Lung (tissue), 16 donors: ENCODE data around the gene COPG2. TPM values are rescaled to one million over a fixed set of nuclear protein-coding genes. Genes with fewer than 3 reads are reported as not detected.

ENCODE experiments used
- ATAC-seq: fragments of 200-7000 bp; cut with Tn5 transposase; one replicate; pipeline ENCODE4 v1.9.1; 2020; ENCODE audit warnings: moderate number of reproducible peaks; ENCODE audit not compliant: insufficient read depth, low FRiP score
- DNase-seq, 3 donors: peaks; one replicate each; pipeline ENCODE4 v3.0.0-alpha.2; 2013 to 2017
- H3K27ac ChIP-seq, 2 donors: one replicate each; pipeline ENCODE4 v1.5.1; 2013; ENCODE audit warnings: mild to moderate bottlenecking in 2 of 2, moderate library complexity in 2 of 2, control low read depth in 1 of 2, inconsistent platforms in 1 of 2, low read depth in 1 of 2, low read length in 1 of 2
- H3K27me3 ChIP-seq, 3 donors: one replicate each; pipeline ENCODE4 v1.5.1; 2013; ENCODE audit warnings: low read length in 2 of 3; ENCODE audit not compliant: control insufficient read depth in 3 of 3, insufficient read depth in 3 of 3
- H3K36me3 ChIP-seq, 4 donors: one replicate each; pipeline ENCODE4 v1.5.1; 2013; ENCODE audit warnings: low read length in 4 of 4, mild to moderate bottlenecking in 1 of 4, moderate library complexity in 1 of 4; ENCODE audit not compliant: control insufficient read depth in 4 of 4, insufficient read depth in 4 of 4
- H3K4me1 ChIP-seq, 5 donors: one replicate each; pipeline ENCODE4 v1.5.1; 2013; ENCODE audit warnings: low read length in 5 of 5, mild to moderate bottlenecking in 2 of 5, moderate library complexity in 1 of 5; ENCODE audit not compliant: control insufficient read depth in 5 of 5, insufficient read depth in 5 of 5
- H3K4me3 ChIP-seq: one replicate; pipeline ENCODE4 v1.5.1; 2013; ENCODE audit warnings: mild to moderate bottlenecking, control low read depth, moderate library complexity
- H3K9ac ChIP-seq, 2 donors: one replicate each; pipeline ENCODE4 v1.5.1; 2013; ENCODE audit warnings: low read length in 2 of 2, control low read depth in 1 of 2; ENCODE audit not compliant: insufficient read depth in 1 of 2
- H3K9me3 ChIP-seq, 4 donors: one replicate each; pipeline ENCODE4 v1.5.1; 2013; ENCODE audit warnings: low read length in 3 of 4, mild to moderate bottlenecking in 1 of 4, moderate library complexity in 1 of 4; ENCODE audit not compliant: control insufficient read depth in 4 of 4, insufficient read depth in 3 of 4
- CTCF ChIP-seq: IDR thresholded peaks from 2 replicates; pipeline ENCODE4 v1.5.1; 2012; ENCODE audit warnings: mild to moderate bottlenecking; ENCODE audit errors: control extremely low read depth, extremely low read depth
- WGBS, 2 donors: extraction: QIAGEN DNeasy Blood & Tissue Kit; methylation state at CpG; one replicate each; pipeline ENCODE4 v1.1.7; 2013; 5-methylcytosine and 5-hydroxymethylcytosine counted together
- long read RNA-seq, 5 donors: transcript quantifications; one replicate each; lab custom pipeline, GENCODE V29; 2026
- polyA plus RNA-seq, 2 donors: library from polyadenylated mRNA; stranded (reverse); fragments of 200-250 nt; gene quantifications; one replicate each; pipeline ENCODE4 v1.2.1, GENCODE V29; 2013
- total RNA-seq, 2 donors: library from RNA; depleted of rRNA in 1 of 2; stranded (reverse); fragments of >200 nt in 1 of 2; gene quantifications; one replicate each; pipeline ENCODE4 v1.2.1, GENCODE V29; 2014 to 2021
- donor health status: control.
- donor health status: control.
- donor health status: Bipolar disorder and iron deficiency.
- donor health status: healthy.
- donor health status: DM: yes; HTN: yes; CAD: no.

The COPG2 gene
- 10 to 100 TPM; 20.7 to 29.3 TPM for total RNA-seq
- polyA plus RNA-seq: 10 to 100 TPM in 1 of 2 donors, 1 to 10 TPM in 1; 8.9 to 12.8 TPM
- long read RNA-seq, donor 1, partial matches to known transcripts: 739 of 744 reads
- long read RNA-seq, donor 1, other reads (novel, unspliced or antisense): 0 of 744 reads
- long read RNA-seq, donor 2, partial matches to known transcripts: 23 of 24 reads
- long read RNA-seq, donor 2, other reads (novel, unspliced or antisense): 0 of 24 reads
- long read RNA-seq, donor 3, partial matches to known transcripts: 18 of 21 reads
- long read RNA-seq, donor 3, other reads (novel, unspliced or antisense): 0 of 21 reads
- long read RNA-seq, donor 4, partial matches to known transcripts: 30 of 33 reads
- long read RNA-seq, donor 4, other reads (novel, unspliced or antisense): 0 of 33 reads
- long read RNA-seq, donor 5, transcript COPG2-202 (24 exons, 3,134 nt): major isoform, 7 of 10 reads
- long read RNA-seq, donor 5, partial matches to known transcripts: 0 of 10 reads
- long read RNA-seq, donor 5, other reads (novel, unspliced or antisense): 0 of 10 reads

- Histone ChIP-seq H3K27ac (peak within 1 kb of the TSS; percentile 59 to 85), H3K4me3 (peak within 1 kb of the TSS; percentile 75), H3K36me3 (peaks cover 0 to 3% (median 0%) of the 10 kb centered on the region in 4 donors), H3K9me3 (no peaks in the 10 kb centered on the region), H3K27me3 (no peaks in the 10 kb centered on the region), H3K4me1 (peaks cover 0 to 16% (median 3%) of the 10 kb centered on the region in 5 donors), H3K9ac (peak within 1 kb of the TSS; percentile 80 to 89)
- peak; percentile 100 for ATAC-seq
- TF ChIP-seq CTCF: no peak
- 0 to 1% methylated on average over 82 to 103 of the region's 103 CpGs for WGBS, 2 donors
- DNase-seq: peak; percentile 93 to 96 (median 95)
Observed at GRCh38 chr7:130668258-130669084, at the start of gene COPG2. TSS of gene COPG2 (minus strand) at chr7:130668748. CDS start at chr7:130668668, 80 bp downstream.

GRCh38 chr7:130712416-130712815 lies 43.9 kb upstream of the COPG2 start:
- no peak overlapping the region for H3K4me3 ChIP-seq
- H3K27ac ChIP-seq: no peak overlapping the region
- H3K9ac ChIP-seq: no peak overlapping the region
- DNase-seq: no peak
- H3K9me3 ChIP-seq: peaks cover 0 to 3% (median 0%) of the 10 kb centered on the region in 4 donors
- TF ChIP-seq CTCF: no peak
- ATAC-seq: no peak
- WGBS, 2 donors: 33 to 56% methylated on average over 3 of the region's 3 CpGs
- H3K27me3 ChIP-seq: no peaks in the 10 kb centered on the region
- no peaks in the 10 kb centered on the region for H3K36me3 ChIP-seq
- no peaks in the 10 kb centered on the region for H3K4me1 ChIP-seq

- no peak for TF ChIP-seq CTCF
- 92 to 94% methylated on average over 4 of the region's 4 CpGs for WGBS, 2 donors
Observed at GRCh38 chr7:130708766-130709165, 40.2 kb upstream of the COPG2 start.

More at GRCh38 chr7:130708766-130709165, 40.2 kb upstream of the COPG2 start:
- peaks cover 0 to 1% (median 0%) of the 10 kb centered on the region in 4 donors for H3K9me3 ChIP-seq
- H3K9ac ChIP-seq: no peak overlapping the region
- H3K27me3 ChIP-seq: no peaks in the 10 kb centered on the region
- no peak overlapping the region for H3K27ac ChIP-seq
- no peak overlapping the region for H3K4me3 ChIP-seq
- no peak for ATAC-seq
- no peak for DNase-seq
- no peaks in the 10 kb centered on the region for H3K36me3 ChIP-seq
- H3K4me1 ChIP-seq: no peaks in the 10 kb centered on the region
